Measurements from ENCODE around the gene KRTAP10-1.

Gene KRTAP10-1

GRCh38 chr21:44529503-44530125 is 10.4 kb downstream of the KRTAP10-1 start:
- H3K27ac Mint-ChIP-seq: no peak overlapping the region
- H3K9me3 Mint-ChIP-seq: no peaks in the 10 kb centered on the region
- no peaks in the 10 kb centered on the region for H3K4me1 Mint-ChIP-seq (ENCODE audit: low read depth)
- H3K27me3 Mint-ChIP-seq: no peaks in the 10 kb centered on the region
- no peak overlapping the region for H3K4me3 Mint-ChIP-seq
- no peaks in the 10 kb centered on the region for H3K36me3 Mint-ChIP-seq (ENCODE audit: low read depth)

DNA sequence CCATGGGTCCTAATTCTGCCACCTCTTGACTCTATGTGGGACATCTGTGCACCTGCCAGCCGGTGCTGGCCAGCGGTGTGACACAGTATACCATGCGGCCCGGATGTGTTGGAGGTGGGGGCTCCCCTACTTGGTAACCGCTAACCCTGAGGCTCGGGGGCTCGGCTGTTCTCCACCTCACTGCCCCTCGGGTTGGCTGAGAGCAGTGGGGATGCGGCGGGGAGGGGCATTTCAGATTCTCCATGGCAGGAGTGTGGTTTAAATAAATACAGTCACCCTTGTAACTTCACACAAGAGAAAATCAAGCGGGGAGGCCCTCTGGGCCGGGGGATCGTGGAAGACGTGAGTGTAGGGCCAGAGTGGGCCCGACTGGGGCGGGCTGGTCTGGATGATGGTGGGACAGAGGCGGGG is 11.0 kb downstream of the KRTAP10-1 start:
- H3K9me3 Mint-ChIP-seq: no peaks in the 10 kb centered on the region
- no peak overlapping the region for H3K4me3 Mint-ChIP-seq
- H3K4me1 Mint-ChIP-seq (ENCODE audit: low read depth): no peaks in the 10 kb centered on the region
- no peaks in the 10 kb centered on the region for H3K27me3 Mint-ChIP-seq
- H3K36me3 Mint-ChIP-seq (ENCODE audit: low read depth): no peaks in the 10 kb centered on the region
- H3K27ac Mint-ChIP-seq: no peak overlapping the region

DNA sequence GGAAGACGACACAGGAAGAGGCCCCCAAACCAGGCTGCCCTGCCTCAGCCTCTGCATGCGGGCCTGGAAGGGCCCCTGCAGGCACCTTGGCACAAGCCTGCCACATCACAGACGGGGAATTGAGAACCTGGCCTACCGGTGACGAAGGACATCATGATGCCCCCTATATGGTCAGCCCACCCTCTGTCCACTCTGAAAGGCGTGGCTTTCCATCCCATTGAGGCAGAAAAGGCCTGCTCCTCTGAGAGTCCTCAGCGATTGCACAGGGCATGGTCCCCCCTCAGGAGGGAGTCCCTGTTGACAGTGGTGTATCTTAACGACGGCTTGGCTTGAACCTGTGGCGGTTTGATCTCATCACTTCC is 11.4 kb downstream of the KRTAP10-1 start:
- Mint-ChIP-seq H3K4me3 (no peak overlapping the region), H3K27ac (no peak overlapping the region), H3K9me3 (no peaks in the 10 kb centered on the region), H3K27me3 (no peaks in the 10 kb centered on the region), H3K4me1 (ENCODE audit: low read depth) (no peaks in the 10 kb centered on the region), H3K36me3 (ENCODE audit: low read depth) (no peaks in the 10 kb centered on the region)

GRCh38 chr21:44527983-44528633 is 11.9 kb downstream of the KRTAP10-1 start:
- no peaks in the 10 kb centered on the region for H3K27me3 Mint-ChIP-seq
- no peaks in the 10 kb centered on the region for H3K4me1 Mint-ChIP-seq (ENCODE audit: low read depth)
- no peak overlapping the region for H3K27ac Mint-ChIP-seq
- H3K4me3 Mint-ChIP-seq: no peak overlapping the region
- no peaks in the 10 kb centered on the region for H3K36me3 Mint-ChIP-seq (ENCODE audit: low read depth)
- no peaks in the 10 kb centered on the region for H3K9me3 Mint-ChIP-seq

DNA sequence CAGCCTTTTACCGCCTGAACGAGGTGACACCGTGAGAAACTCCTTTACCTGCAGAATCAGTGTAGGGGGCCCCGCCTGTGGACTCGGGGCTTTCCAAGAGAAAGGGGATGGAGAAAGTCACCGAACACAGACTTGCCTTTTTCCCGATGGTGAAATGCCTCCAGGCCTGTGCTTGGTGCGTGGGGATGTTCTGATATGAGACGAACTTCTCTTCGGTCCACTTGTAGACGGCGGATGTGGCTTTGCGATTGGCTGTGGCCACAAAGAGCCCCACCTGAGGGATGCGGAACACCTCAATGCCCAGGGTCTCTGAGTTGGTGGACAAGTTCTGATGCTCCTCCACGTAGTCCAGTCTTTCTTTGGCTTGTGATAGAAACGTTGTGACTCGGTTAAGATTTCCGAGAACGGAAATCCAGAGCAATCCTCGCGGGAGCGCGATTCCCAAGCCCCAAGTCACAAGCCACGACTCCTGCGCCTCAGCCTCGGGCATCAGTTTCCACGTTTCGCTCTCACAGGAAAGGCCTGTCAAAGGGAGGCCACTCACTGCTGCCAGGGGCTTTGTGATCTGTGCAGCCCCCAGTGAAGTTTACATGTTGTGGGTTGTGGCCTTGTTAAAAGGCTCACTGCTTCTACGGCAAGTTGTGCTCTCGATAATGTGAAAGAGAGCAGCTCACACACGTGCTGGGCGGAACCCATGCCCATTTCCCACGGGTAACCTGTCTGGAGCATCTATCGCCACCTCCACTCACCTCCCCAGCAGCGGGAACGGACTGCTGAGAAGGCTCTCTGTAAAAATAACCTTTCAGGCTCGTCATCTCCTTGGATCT is 12.6 kb downstream of the KRTAP10-1 start:
- Mint-ChIP-seq H3K4me3 (no peak overlapping the region), H3K27me3 (no peaks in the 10 kb centered on the region), H3K9me3 (no peaks in the 10 kb centered on the region), H3K4me1 (ENCODE audit: low read depth) (no peaks in the 10 kb centered on the region), H3K36me3 (ENCODE audit: low read depth) (no peaks in the 10 kb centered on the region), H3K27ac (no peak overlapping the region)

- Mint-ChIP-seq H3K9me3 (no peaks in the 10 kb centered on the region), H3K27ac (no peak overlapping the region), H3K36me3 (ENCODE audit: low read depth) (no peaks in the 10 kb centered on the region), H3K27me3 (no peaks in the 10 kb centered on the region), H3K4me3 (no peak overlapping the region), H3K4me1 (ENCODE audit: low read depth) (no peaks in the 10 kb centered on the region)
These were observed 13.6 kb downstream of the KRTAP10-1 start for GRCh38 chr21:44526096-44526997.

DNA sequence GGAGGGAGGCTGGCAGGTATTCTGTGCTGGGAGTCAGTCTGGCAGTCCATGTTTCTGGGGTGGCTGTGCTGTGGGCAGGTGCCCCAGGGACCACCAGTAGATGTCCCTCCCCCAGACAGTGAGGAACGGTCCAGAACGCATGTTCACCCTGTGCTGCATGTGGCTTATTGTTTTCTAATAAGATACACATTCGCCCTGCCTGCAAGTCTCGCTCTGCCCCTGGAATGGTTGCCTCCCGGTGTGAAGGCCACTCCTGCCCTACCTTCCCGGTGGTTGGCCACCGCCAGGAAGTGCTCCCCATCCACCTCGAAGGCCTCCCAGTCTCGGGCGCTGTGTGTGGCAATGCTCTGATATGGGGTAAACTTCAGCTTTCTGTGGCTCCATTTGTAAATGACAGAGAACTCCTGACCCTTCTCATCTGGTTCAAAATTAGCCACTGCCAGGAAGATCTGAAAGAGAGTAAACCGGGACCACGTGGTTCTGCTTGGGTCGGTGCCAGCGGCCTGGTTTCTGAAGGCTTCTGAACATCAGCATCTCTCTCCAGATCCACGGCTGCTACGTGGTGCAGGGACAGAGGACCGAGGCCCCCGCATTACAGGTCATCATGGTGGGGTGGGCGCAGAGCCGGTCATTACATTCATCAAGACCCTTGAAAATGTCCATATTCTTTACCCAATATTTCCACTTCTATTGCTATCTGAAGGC is 14.5 kb downstream of the KRTAP10-1 start:
- no peak overlapping the region for H3K27ac Mint-ChIP-seq
- no peaks in the 10 kb centered on the region for H3K27me3 Mint-ChIP-seq
- H3K4me3 Mint-ChIP-seq: no peak overlapping the region
- H3K36me3 Mint-ChIP-seq (ENCODE audit: low read depth): no peaks in the 10 kb centered on the region
- no peaks in the 10 kb centered on the region for H3K9me3 Mint-ChIP-seq
- no peaks in the 10 kb centered on the region for H3K4me1 Mint-ChIP-seq (ENCODE audit: low read depth)

DNA sequence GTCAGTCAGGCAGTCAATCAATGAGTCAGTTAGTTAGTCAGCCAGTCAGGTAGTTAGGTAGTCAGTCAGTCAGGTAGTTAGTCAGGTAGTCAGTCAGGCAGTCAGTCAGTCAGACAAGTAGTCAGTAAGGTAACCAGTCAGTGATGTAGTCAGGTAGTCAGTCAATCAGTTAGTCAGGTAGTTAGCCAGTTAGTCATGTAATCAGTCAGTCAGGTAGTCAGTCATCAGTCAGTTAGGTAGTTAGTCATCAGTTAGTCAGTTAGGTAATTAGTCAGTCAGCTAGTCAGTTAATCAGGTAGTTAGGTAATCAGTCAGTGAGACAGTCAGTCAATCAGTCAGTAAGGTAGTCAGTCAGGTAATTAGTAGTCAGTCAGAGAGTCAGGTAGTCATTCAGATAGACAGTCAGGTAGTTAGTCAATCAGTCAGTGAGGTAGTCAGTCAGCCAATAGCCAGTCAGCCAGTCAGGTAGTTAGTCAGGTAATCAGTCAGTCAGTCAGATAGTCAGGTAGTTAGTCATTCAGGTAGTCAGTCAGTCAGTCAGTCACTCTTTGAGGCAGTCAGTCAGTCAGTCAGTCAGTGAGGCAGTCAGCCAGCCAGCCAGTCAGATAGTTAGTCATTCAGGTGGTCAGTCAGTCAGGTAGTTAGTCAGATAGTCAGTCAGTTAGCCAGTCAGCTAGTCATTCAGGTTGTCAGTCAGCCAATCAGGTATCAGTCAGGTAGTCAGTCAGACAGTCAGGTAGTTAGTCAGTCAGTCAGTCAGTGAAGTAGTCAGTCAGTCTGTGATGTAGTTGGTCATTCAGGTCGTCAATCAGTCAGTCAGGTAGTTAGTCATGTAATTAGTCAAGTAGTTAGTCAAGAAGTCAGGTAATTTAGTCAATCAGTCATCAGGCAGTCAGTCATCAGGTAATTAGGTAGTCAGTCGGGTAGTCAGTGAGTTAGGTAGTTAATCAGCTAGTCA is 15.3 kb downstream of the KRTAP10-1 start:
- H3K36me3 Mint-ChIP-seq (ENCODE audit: low read depth): no peaks in the 10 kb centered on the region
- no peak overlapping the region for H3K4me3 Mint-ChIP-seq
- no peak overlapping the region for H3K27ac Mint-ChIP-seq
- no peaks in the 10 kb centered on the region for H3K27me3 Mint-ChIP-seq
- no peaks in the 10 kb centered on the region for H3K9me3 Mint-ChIP-seq
- H3K4me1 Mint-ChIP-seq (ENCODE audit: low read depth): no peaks in the 10 kb centered on the region

DNA sequence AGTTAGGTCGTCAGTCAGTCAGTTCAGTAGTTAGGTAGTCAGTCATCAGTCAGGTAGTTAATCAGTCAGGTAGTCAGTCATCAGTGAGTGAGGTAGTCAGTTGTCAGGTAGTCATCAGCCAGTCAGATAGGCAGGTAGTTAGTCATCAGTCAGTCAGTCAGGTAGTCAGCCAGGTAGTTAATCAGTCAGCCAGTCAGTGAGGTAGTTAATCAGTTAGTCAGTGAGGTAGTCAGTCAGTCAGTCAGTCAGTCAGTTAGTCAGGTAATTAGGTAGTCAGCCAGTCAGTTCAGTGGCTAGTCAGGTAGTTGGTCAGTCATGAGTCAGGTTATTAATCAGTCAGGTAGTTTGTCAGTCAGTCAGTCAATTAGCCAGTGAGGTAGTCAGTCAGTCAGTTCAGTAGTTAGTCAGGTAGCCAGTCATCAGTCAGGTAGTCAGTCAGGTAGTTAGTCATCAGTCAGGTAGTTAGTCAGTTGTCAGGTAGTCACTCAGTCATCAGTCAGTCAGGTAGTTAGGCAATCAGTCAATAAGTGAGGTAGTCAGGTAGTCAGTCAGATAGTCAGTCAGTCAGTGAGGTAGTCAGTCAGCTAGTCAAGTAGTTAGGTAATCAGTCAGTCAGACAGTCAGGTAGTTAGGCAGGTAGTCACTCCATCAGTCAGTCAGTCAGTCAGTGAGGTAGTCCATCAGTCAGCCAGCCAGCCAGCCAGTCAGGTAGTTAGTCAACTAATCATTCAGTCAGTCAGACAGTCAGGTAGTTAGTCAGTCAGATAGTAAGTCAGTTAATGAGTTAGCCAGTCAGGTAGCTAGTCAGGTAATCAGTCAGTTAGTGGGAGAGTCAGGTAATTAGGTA is 16.2 kb downstream of the KRTAP10-1 start:
- no peaks in the 10 kb centered on the region for H3K36me3 Mint-ChIP-seq (ENCODE audit: low read depth)
- no peak overlapping the region for H3K4me3 Mint-ChIP-seq
- H3K27ac Mint-ChIP-seq: no peak overlapping the region
- H3K4me1 Mint-ChIP-seq (ENCODE audit: low read depth): no peaks in the 10 kb centered on the region
- H3K9me3 Mint-ChIP-seq: no peaks in the 10 kb centered on the region
- H3K27me3 Mint-ChIP-seq: no peaks in the 10 kb centered on the region

DNA sequence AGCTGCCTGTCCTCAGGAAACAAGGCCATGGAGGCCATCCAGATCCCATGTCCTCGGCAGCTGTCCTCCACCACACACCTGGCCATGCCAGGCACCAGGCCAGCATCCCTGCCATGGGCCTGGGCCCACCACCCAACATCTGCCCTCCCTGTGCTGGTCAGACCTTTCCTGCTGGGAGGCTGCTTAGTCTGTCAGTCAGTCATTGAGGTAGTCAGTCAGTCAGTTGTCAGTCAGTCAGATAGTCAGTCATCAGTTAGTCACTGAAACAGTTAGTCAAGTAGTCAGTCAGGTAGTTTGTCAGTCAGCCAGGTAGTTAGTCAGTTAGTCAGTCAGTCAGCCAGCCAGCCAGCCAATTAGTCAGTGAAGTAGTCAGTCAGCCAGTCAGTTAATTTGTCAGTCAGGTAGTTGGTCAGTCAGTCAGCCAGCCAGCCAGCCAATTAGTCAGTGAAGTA is 17.2 kb downstream of the KRTAP10-1 start:
- H3K9me3 Mint-ChIP-seq: peaks cover 2% of the 10 kb centered on the region
- no peaks in the 10 kb centered on the region for H3K36me3 Mint-ChIP-seq (ENCODE audit: low read depth)
- no peaks in the 10 kb centered on the region for H3K27me3 Mint-ChIP-seq
- no peaks in the 10 kb centered on the region for H3K4me1 Mint-ChIP-seq (ENCODE audit: low read depth)
- H3K27ac Mint-ChIP-seq: no peak overlapping the region
- H3K4me3 Mint-ChIP-seq: no peak overlapping the region

DNA sequence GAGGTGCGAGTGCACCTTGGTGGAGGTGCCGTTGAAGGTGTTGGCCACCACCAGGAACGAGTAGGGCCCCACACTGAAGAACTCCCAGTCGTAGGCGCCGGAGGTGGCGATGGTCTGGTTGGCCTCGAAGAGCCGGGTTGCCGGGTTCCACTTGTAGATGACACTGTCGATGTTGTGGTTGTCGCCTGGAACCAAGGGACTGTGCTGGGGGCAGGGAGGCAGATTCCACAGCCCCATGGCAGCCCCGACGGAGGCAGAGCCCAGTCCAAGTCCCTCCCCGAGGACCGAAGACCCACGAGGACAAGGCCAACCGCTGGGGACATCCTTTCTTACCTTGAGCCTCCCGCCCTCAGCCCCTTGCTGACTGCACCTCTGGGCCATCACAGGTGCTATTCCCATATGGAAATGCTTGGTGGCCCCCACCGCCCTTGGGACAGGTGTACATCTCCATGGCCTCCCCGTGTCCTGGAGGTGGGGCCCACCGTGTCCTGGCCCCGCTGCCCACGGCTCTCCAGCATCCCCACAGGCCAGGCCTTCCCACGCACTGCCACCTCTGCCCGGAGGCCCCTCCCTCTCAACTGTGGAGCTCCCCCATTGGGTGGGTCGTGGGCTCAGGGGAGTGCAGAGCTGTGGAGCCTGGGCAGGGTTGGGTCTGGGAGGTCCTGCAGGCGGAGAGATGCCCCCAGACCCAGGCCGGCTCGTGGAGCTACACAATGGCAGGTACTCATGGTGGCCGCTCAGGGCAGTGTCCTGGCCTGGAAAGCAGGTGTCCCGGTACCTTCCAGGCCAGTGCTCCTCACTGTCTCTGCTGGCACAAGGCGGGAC is 17.9 kb downstream of the KRTAP10-1 start:
- Mint-ChIP-seq H3K9me3 (peaks cover 4% of the 10 kb centered on the region), H3K27me3 (no peaks in the 10 kb centered on the region), H3K4me1 (ENCODE audit: low read depth) (no peaks in the 10 kb centered on the region), H3K27ac (no peak overlapping the region), H3K36me3 (ENCODE audit: low read depth) (no peaks in the 10 kb centered on the region), H3K4me3 (no peak overlapping the region)

DNA sequence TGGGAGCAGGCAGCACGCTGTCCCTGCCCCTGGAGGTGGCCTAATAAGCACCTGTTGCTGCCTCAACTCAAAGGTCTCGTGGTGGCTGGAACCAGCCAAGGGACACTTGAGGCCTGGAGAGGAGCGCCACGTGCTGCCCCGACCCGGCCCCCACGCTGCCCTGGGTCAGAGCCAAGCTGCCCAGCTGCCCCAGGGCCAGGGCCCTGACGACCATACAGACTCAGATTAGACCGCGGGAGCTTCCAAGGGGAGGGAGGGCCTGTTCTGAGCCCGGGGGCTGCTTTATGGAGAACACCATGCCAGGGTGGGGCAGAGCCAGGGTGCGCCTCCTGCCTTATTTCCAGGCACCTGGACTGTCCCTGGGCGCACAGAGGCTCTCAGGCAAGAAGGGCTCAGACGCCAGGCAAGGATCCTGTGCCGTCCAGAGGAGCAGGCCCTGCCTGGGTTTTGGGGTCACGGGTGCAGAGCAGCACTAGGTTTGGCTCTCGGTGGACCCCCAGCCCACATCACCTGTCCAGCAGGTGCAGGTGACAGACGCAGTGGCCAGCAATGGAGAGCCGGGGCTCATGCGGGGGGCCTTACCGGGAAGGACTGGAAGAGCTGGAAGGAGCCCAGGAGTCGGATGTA is 18.6 kb downstream of the KRTAP10-1 start:
- Mint-ChIP-seq H3K27ac (no peak overlapping the region), H3K4me1 (ENCODE audit: low read depth) (no peaks in the 10 kb centered on the region), H3K36me3 (ENCODE audit: low read depth) (no peaks in the 10 kb centered on the region), H3K4me3 (no peak overlapping the region), H3K27me3 (no peaks in the 10 kb centered on the region), H3K9me3 (peaks cover 4% of the 10 kb centered on the region)
